HG03135 (cell line): ENCODE data around the gene TMUB2.
"Not testable (repeated sequence)": the region's sequence is repeated elsewhere in the genome, so short reads cannot be mapped to it uniquely, and the experiment has no call there.

ENCODE experiments used
- ATAC-seq: cut with Tn5 transposase; IDR thresholded peaks from one replicate; pipeline ENCODE4 v1.9.1; 2021; ENCODE audit warnings: mild to moderate bottlenecking, moderate library complexity; ENCODE audit not compliant: unreplicated experiment

The TMUB2 gene

GRCh38 chr17:44217738-44218343 is 31.1 kb downstream of the TMUB2 start:
- no peak for ATAC-seq

- ATAC-seq: peak; percentile 30
These were observed 31.8 kb downstream of the TMUB2 start for GRCh38 chr17:44218344-44219107.

GRCh38 chr17:44219108-44219615 is 32.4 kb downstream of the TMUB2 start:
- peak; percentile 46 for ATAC-seq

- peak; percentile 2 for ATAC-seq
These were observed 32.9 kb downstream of the TMUB2 start, which contains the start of gene UBTF for GRCh38 chr17:44219616-44220212. TSS of gene UBTF (minus strand) at chr17:44219675. CDS start at chr17:44218229, 1,446 bp downstream.

- ATAC-seq: no peak
These were observed 33.7 kb downstream of the TMUB2 start for GRCh38 chr17:44220213-44221083.

GRCh38 chr17:44221084-44221861 is 34.5 kb downstream of the TMUB2 start:
- no peak for ATAC-seq

- ATAC-seq: no peak
These were observed 35.0 kb downstream of the TMUB2 start for GRCh38 chr17:44221862-44222111.

GRCh38 chr17:44222112-44222869 is 35.5 kb downstream of the TMUB2 start:
- no peak for ATAC-seq

- no peak for ATAC-seq
These were observed 36.8 kb downstream of the TMUB2 start for GRCh38 chr17:44223541-44224071.

GRCh38 chr17:44229090-44229489 is 42.3 kb downstream of the TMUB2 start:
- no peak for ATAC-seq

- ATAC-seq: no peak
These were observed 43.4 kb downstream of the TMUB2 start for GRCh38 chr17:44230140-44230539.

- no peak for ATAC-seq
These were observed 45.3 kb downstream of the TMUB2 start for GRCh38 chr17:44232061-44232460.

- no peak for ATAC-seq
These were observed 46.8 kb downstream of the TMUB2 start for GRCh38 chr17:44233582-44233981.

- no peak for ATAC-seq
These were observed 48.8 kb downstream of the TMUB2 start for GRCh38 chr17:44235583-44235936.

- ATAC-seq: no peak
These were observed 49.7 kb downstream of the TMUB2 start for GRCh38 chr17:44236444-44236991.

- ATAC-seq: not testable (repeated sequence)
These were observed 51.1 kb downstream of the TMUB2 start for GRCh38 chr17:44237886-44238285.

GRCh38 chr17:44241106-44241624 is 54.4 kb downstream of the TMUB2 start:
- no peak for ATAC-seq
